GM12891 (cell line): ENCODE measurements around the gene KIF18A.

Experiments used
- POLR2A ChIP-seq: IDR thresholded peaks from 2 replicates; pipeline ENCODE4 v1.6.1; 2011; ENCODE audit warnings: low read depth, low read length, control low read depth
- POLR2AphosphoS5 ChIP-seq: IDR thresholded peaks from 2 replicates; pipeline ENCODE4 v1.6.1; 2011; ENCODE audit warnings: low read depth, low read length, control low read depth

DNA sequence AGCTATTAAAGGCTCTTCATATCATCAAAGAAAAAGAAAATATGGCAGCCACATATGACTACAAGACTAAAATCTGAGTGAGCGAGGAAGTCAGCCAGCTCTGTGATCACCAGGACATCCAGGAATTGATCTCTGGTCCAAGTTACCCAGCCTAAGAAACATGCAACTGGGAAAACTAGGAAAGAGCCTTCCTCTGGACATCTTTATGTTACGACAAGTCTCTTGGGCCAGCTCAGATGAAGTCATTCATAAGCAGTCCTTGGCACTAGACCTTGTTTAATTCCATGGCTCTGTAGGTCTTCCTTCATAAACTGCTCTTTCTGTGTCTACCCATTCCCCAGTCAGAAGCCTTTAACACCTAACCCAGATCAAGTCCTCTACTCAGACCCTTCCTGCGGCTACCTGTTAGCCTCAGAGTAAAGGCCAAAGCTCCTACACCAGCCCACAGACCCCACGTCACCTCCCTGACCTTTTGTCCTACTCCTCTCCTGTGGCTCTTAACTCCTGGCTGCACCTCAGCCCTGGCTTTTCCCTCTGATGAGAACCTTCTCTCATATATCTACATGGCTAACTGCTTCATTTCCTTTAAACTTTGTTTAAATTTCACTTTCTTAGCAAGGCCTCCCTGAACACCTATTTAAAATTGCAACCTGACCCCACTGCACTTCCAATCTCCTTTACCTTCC, 134.0 kb downstream of the KIF18A start:
- TF ChIP-seq POLR2A (no peak), POLR2AphosphoS5 (no peak)
